GM18868 (cell line): ENCODE results near the gene RNF44.
"Not testable (repeated sequence)": the region's sequence is repeated elsewhere in the genome, so short reads cannot be mapped to it uniquely, and the experiment has no call there.

Experiments
- ATAC-seq: cut with Tn5 transposase; IDR thresholded peaks from one replicate; pipeline ENCODE4 v1.9.1; 2021; ENCODE audit warnings: mild to moderate bottlenecking, moderate library complexity; ENCODE audit not compliant: unreplicated experiment

RNF44 gene

GRCh38 chr5:176553260-176554085, 16.3 kb upstream of the RNF44 start:
- no peak for ATAC-seq

- ATAC-seq, result no peak
Measured at GRCh38 chr5:176552332-176552869, 15.2 kb upstream of the RNF44 start.

- ATAC-seq, result not testable (repeated sequence)
Measured at GRCh38 chr5:176550937-176551336, 13.7 kb upstream of the RNF44 start.

GRCh38 chr5:176550275-176550831, 13.2 kb upstream of the RNF44 start:
- peak; percentile 59 for ATAC-seq

GRCh38 chr5:176549871-176550270, 12.7 kb upstream of the RNF44 start:
- ATAC-seq, result no peak

- no peak for ATAC-seq
Measured at GRCh38 chr5:176548967-176549444, 11.8 kb upstream of the RNF44 start, which contains the start of gene CDHR2. Gene CDHR2, plus strand, starts transcription at chr5:176549342. Its CDS starts 16,011 bp downstream, at chr5:176565353.

- no peak for ATAC-seq
Measured at GRCh38 chr5:176547802-176548201, 10.6 kb upstream of the RNF44 start.

GRCh38 chr5:176545737-176546509, 8.7 kb upstream of the RNF44 start:
- ATAC-seq, result no peak

- ATAC-seq, result no peak
Measured at GRCh38 chr5:176545388-176545736, 8.2 kb upstream of the RNF44 start.

- ATAC-seq, result peak; percentile 70
Measured at GRCh38 chr5:176543428-176544182, 6.4 kb upstream of the RNF44 start.

GRCh38 chr5:176542596-176543427, 5.6 kb upstream of the RNF44 start:
- ATAC-seq, result peak; percentile 47

GRCh38 chr5:176542135-176542595, 5.0 kb upstream of the RNF44 start:
- ATAC-seq, result no peak

GRCh38 chr5:176541338-176542134, 4.3 kb upstream of the RNF44 start:
- no peak for ATAC-seq

- no peak for ATAC-seq
Measured at GRCh38 chr5:176540956-176541337, 3.7 kb upstream of the RNF44 start.

- no peak for ATAC-seq
Measured at GRCh38 chr5:176540476-176540899, 3.3 kb upstream of the RNF44 start.

- ATAC-seq, result no peak
Measured at GRCh38 chr5:176538989-176539384, 1.8 kb upstream of the RNF44 start.

GRCh38 chr5:176538230-176538988, 1.2 kb upstream of the RNF44 start:
- no peak for ATAC-seq
